B cell (primary cell): ENCODE measurements around the gene NFKBIZ. TPM values are rescaled to one million over a fixed set of nuclear protein-coding genes. Genes with fewer than 3 reads are reported as not detected.

Experiments
- ATAC-seq: fragments of 200-7000 bp; cut with Tn5 transposase; one replicate; pipeline ENCODE4 v1.10.0; 2021; ENCODE audit warnings: low read depth, mild to moderate bottlenecking, moderate number of reproducible peaks, moderate library complexity
- CTCF ChIA-PET: fragments of 350-600 bp; sonication (Branson Sonifier 250); formaldehyde crosslinking; loops from one replicate; lab custom pipeline; 2021; ENCODE audit warnings: antibody characterized with exemption, inconsistent platforms; lab: Charles Lee
- POLR2A ChIA-PET: fragments of 350-600 bp; sonication (Branson Sonifier 250); formaldehyde crosslinking; loops from one replicate; lab custom pipeline; 2021; ENCODE audit warnings: antibody characterized with exemption; lab: Charles Lee
- DNase-seq: peaks from one replicate; pipeline ENCODE4 v3.0.0; 2013
- H2AFZ ChIP-seq: 2 replicates; pipeline ENCODE4 v1.6.1; 2012; ENCODE audit warnings: mild to moderate bottlenecking, low read depth, low read length; ENCODE audit not compliant: insufficient read depth, poor library complexity, severe bottlenecking
- H3K27ac ChIP-seq, 2 donors: 1 replicate in 1 of 2; 2 replicates in 1 of 2; pipeline ENCODE4 v1.5.1; 2012 to 2013; ENCODE audit warnings: low read length in 2 of 2, mild to moderate bottlenecking in 2 of 2, moderate library complexity in 1 of 2
- H3K27me3 ChIP-seq, 4 experiments: fragments of 200-600 bp in 1 of 4; sonication (generic) in 1 of 4; replicated peaks in 1 of 4; 1 replicate in 2 of 4; 2 replicates in 2 of 4; pipeline versions ENCODE4 v1.6.1 to v1.7.0; 2013 to 2016; ENCODE audit warnings: low read length in 3 of 4, mild to moderate bottlenecking in 2 of 4, mixed read lengths in 1 of 4, moderate library complexity in 1 of 4; ENCODE audit not compliant: insufficient read depth in 4 of 4, control insufficient read depth in 3 of 4; ENCODE audit errors: control extremely low read depth in 1 of 4
- H3K36me3 ChIP-seq, 2 experiments: replicated peaks in 1 of 2; 1 replicate in 1 of 2; 2 replicates in 1 of 2; pipeline versions ENCODE4 v1.6.1 to v1.7.1; 2013; ENCODE audit warnings: low read length in 1 of 2; ENCODE audit not compliant: insufficient read depth in 2 of 2, control insufficient read depth in 1 of 2; ENCODE audit errors: control extremely low read depth in 1 of 2, extremely low read depth in 1 of 2
- H3K4me1 ChIP-seq, 2 donors: fragments of 200-600 bp in 1 of 2; sonication (generic) in 1 of 2; 1 replicate in 1 of 2; 2 replicates in 1 of 2; pipeline versions ENCODE4 v1.5.1 to v1.6.1; 2013 to 2017; ENCODE audit warnings: low read length in 2 of 2; ENCODE audit not compliant: control insufficient read depth in 2 of 2, insufficient read depth in 2 of 2
- H3K4me2 ChIP-seq: replicated peaks from 2 replicates; pipeline ENCODE3; 2012; ENCODE audit warnings: mild to moderate bottlenecking, low read depth, low read length; ENCODE audit not compliant: poor library complexity, severe bottlenecking
- H3K4me3 ChIP-seq, 5 experiments: fragments of 200-600 bp in 1 of 5; sonication (generic) in 1 of 5; 1 replicate in 3 of 5; 2 replicates in 2 of 5; pipeline versions ENCODE4 v1.5.1 to v1.7.0; 2011 to 2016; ENCODE audit warnings: low read length in 4 of 5, mild to moderate bottlenecking in 4 of 5, low read depth in 2 of 5, control low read depth in 1 of 5, moderate library complexity in 1 of 5; ENCODE audit not compliant: insufficient read depth in 1 of 5; ENCODE audit errors: control extremely low read depth in 1 of 5, extremely low read depth in 1 of 5
- H3K79me2 ChIP-seq: fragments of 200-600 bp; sonication (generic); one replicate; pipeline ENCODE4 v1.6.0; 2016; ENCODE audit warnings: low read length; ENCODE audit not compliant: control insufficient read depth, insufficient read depth
- H3K9ac ChIP-seq: fragments of 200-600 bp; sonication (generic); 2 replicates; pipeline ENCODE4 v1.6.1; 2017; ENCODE audit warnings: mild to moderate bottlenecking, low read length, moderate library complexity
- H3K9me3 ChIP-seq, 3 donors: one replicate each; pipeline versions ENCODE4 v1.6.1 to v1.7.1; 2013; ENCODE audit warnings: low read length in 2 of 3; ENCODE audit not compliant: control insufficient read depth in 2 of 3, insufficient read depth in 1 of 3; ENCODE audit errors: control extremely low read depth in 1 of 3
- H4K20me1 ChIP-seq: 2 replicates; pipeline ENCODE4 v1.6.0; 2012; ENCODE audit warnings: mild to moderate bottlenecking, low read length; ENCODE audit not compliant: insufficient read depth, control insufficient read depth, poor library complexity, severe bottlenecking
- H3K27ac Mint-ChIP-seq: one replicate; pipeline ENCODE4 v1.8.0; 2021; ENCODE audit warnings: mixed read lengths
- H3K27me3 Mint-ChIP-seq: one replicate; pipeline ENCODE4 v1.8.0; 2021; ENCODE audit warnings: mixed read lengths
- H3K4me1 Mint-ChIP-seq: one replicate; pipeline ENCODE4 v1.8.0; 2021; ENCODE audit warnings: mixed read lengths
- H3K4me3 Mint-ChIP-seq: one replicate; pipeline ENCODE4 v1.8.0; 2021; ENCODE audit warnings: mixed read lengths
- H3K9me3 Mint-ChIP-seq: one replicate; pipeline ENCODE4 v1.8.0; 2022; ENCODE audit warnings: mixed read lengths; ENCODE audit not compliant: insufficient read depth
- EZH2 ChIP-seq: IDR thresholded peaks from 2 replicates; pipeline ENCODE4 v1.6.1; 2012; ENCODE audit warnings: borderline replicate concordance, low read depth, mild to moderate bottlenecking, moderate library complexity, low read length; ENCODE audit not compliant: insufficient read depth, poor library complexity, severe bottlenecking
- WGBS: methylation state at CpG from one replicate; pipeline ENCODE4 v1.1.5; 2013; ENCODE audit warnings: missing lambda C conversion rate; ENCODE audit not compliant: insufficient coverage; 5-methylcytosine and 5-hydroxymethylcytosine counted together
- intact Hi-C: fragments of 100-400 bp; cut with micrococcal nuclease; formaldehyde crosslinking; loops from one replicate; pipeline ENCODE4 v1.10.0; 2022
- polyA plus RNA-seq: library from polyadenylated mRNA; depleted of rRNA; stranded (reverse); fragments of >200 nt; gene quantifications from 2 replicates; pipeline ENCODE4 v1.2.3, GENCODE V29; 2012
- total RNA-seq, 2 donors: library from RNA; stranded (reverse); fragments of 120-200 nt in 1 of 2; gene quantifications; 1 replicate in 1 of 2; 2 replicates in 1 of 2; pipeline versions ENCODE4 v1.2.3 to v1.2.4, GENCODE V29; 2013 to 2022
- TF ChIP-seq, protein P1 (sequence below): fragments of 200-600 bp; IDR thresholded peaks from one replicate; pipeline ENCODE4 v1.8.0; 2022; ENCODE audit warnings: antibody characterized with exemption, mild to moderate bottlenecking

The NFKBIZ gene
- total and polyA plus RNA-seq, 2 donors (not counting 1 experiment from before 2014, with no cell fraction given): 114 to 157 TPM

DNA sequence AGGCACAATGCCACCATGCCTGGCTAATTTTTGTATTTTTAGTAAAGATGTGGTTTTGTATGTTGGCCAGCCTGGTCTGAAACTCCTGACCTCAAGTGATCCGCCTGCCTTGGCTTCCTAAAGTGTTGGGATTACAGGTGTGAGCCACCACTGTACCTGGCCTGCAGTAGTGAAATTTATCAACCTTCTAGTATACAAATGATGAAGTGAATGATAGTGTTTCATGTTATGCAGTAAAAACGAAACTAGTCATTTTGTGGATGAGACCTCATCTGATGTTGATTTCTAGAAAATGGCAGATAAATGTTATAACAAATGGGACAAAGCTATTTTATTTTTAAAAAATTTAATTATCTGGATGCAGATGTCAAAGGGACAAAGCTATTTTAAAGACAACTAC lies 37.4 kb upstream of the NFKBIZ start:
- H3K4me2 ChIP-seq: no peak overlapping the region
- POLR2A ChIA-PET: interaction anchor here (0.9 to 1.1 kb wide), 2 partner anchors 37 to 410 kb away, joined by 3 read pairs; partner anchors contain the start of gene NFKBIZ
- DNase-seq (no peak), ATAC-seq (no peak)
- peaks cover 12% of the 10 kb centered on the region for H3K79me2 ChIP-seq
- H3K4me1 ChIP-seq: peaks cover 14 to 24% of the 10 kb centered on the region in 2 donors
- H3K27ac ChIP-seq: no peak overlapping the region
- H3K9me3 ChIP-seq: no peaks in the 10 kb centered on the region
- H4K20me1 ChIP-seq: no peaks in the 10 kb centered on the region
- Mint-ChIP-seq H3K4me3 (no peak overlapping the region), H3K4me1 (peaks cover 36% of the 10 kb centered on the region), H3K9me3 (no peaks in the 10 kb centered on the region), H3K27me3 (no peaks in the 10 kb centered on the region), H3K27ac (no peak overlapping the region)
- no peak for TF ChIP-seq EZH2
- TF ChIP-seq, protein P1, sequence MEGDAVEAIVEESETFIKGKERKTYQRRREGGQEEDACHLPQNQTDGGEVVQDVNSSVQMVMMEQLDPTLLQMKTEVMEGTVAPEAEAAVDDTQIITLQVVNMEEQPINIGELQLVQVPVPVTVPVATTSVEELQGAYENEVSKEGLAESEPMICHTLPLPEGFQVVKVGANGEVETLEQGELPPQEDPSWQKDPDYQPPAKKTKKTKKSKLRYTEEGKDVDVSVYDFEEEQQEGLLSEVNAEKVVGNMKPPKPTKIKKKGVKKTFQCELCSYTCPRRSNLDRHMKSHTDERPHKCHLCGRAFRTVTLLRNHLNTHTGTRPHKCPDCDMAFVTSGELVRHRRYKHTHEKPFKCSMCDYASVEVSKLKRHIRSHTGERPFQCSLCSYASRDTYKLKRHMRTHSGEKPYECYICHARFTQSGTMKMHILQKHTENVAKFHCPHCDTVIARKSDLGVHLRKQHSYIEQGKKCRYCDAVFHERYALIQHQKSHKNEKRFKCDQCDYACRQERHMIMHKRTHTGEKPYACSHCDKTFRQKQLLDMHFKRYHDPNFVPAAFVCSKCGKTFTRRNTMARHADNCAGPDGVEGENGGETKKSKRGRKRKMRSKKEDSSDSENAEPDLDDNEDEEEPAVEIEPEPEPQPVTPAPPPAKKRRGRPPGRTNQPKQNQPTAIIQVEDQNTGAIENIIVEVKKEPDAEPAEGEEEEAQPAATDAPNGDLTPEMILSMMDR: no peak
- intact Hi-C loops: loop anchor here (2.0 kb wide), 1 partner anchor 15 kb away; no protein-coding TSS in a partner anchor
- CTCF ChIA-PET: interaction anchor here (0.7 to 20.1 kb wide), 14 partner anchors 11 to 731 kb away, joined by 3 to 1306 read pairs (median 6); partner anchors contain the start of genes CEP97 and NFKBIZ
- H3K4me3 ChIP-seq: no peak overlapping the region
- H3K36me3 ChIP-seq: peaks cover 0 to 4% of the 10 kb centered on the region in 2 experiments
- H3K27me3 ChIP-seq: no peaks in the 10 kb centered on the region
- WGBS: 60% methylated on average over 1 of the region's 2 CpGs
- no peak overlapping the region for H2AFZ ChIP-seq
- no peak overlapping the region for H3K9ac ChIP-seq

DNA sequence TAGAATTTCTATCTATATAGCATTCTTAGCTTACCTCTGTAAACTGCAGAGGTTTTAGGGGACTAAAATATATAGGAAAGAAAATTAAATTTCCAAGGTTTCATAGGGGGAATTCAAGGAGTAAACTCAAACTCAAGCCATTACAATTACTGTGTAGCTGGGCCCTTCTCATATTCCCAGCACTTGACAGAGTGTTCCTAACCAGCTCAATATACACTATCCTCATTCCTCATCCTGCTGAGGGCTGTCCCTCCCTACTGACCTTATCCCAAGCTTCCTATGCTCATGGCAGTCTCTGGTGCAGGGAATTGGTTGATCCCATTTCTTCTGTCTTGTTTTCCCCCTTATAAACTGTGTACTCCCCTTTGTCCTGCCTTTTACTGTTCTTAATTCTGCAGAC lies 36.4 kb upstream of the NFKBIZ start:
- no peak overlapping the region for H3K4me2 ChIP-seq
- H3K4me3 ChIP-seq: no peak overlapping the region
- H3K79me2 ChIP-seq: peaks cover 12% of the 10 kb centered on the region
- H3K36me3 ChIP-seq: no peaks in the 10 kb centered on the region
- H4K20me1 ChIP-seq: no peaks in the 10 kb centered on the region
- Mint-ChIP-seq H3K4me3 (no peak overlapping the region), H3K4me1 (peaks cover 44% of the 10 kb centered on the region), H3K27ac (no peak overlapping the region), H3K9me3 (no peaks in the 10 kb centered on the region), H3K27me3 (no peaks in the 10 kb centered on the region)
- no peak overlapping the region for H3K9ac ChIP-seq
- no peak for ATAC-seq
- DNase-seq: no peak
- CTCF ChIA-PET: interaction anchor here (0.6 to 20.1 kb wide), 15 partner anchors 10 to 756 kb away, joined by 3 to 1306 read pairs (median 5); partner anchors contain the start of genes CEP97 and NFKBIZ
- no peaks in the 10 kb centered on the region for H3K27me3 ChIP-seq
- H3K27ac ChIP-seq: no peak overlapping the region
- no peak overlapping the region for H2AFZ ChIP-seq
- intact Hi-C loops: loop anchor here (1.0 to 2.0 kb wide), 3 partner anchors 14 to 412 kb away; no protein-coding TSS in a partner anchor
- peaks cover 24 to 34% of the 10 kb centered on the region in 2 donors for H3K4me1 ChIP-seq
- POLR2A ChIA-PET: no interaction called here
- H3K9me3 ChIP-seq: peaks cover 0 to 6% (median 0%) of the 10 kb centered on the region in 3 donors
- no peak for TF ChIP-seq EZH2
- TF ChIP-seq, protein P1: no peak
